ENCODE data around the gene CCDC24.

The CCDC24 gene

DNA sequence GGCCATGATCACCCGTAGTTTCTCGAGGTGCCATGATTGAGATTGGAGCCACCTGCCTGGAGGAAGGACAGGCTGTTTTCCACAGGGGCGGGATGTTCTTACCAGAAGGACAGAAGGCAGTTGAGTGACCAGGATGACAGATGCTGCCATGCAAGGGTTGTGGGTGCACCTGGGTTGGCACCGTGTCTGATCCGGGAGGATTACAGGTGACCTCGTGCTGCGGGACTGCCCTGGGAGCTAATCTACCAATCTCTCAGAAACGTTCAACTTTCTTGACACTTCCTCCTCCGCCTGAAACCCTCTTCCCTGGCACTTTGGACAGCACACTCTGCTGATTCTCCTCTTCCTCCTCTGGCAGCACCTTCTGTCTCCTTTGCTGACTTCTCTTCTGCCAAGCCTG, 53.7 kb downstream of the CCDC24 start:
- no peak for DNase-seq

All from kidney glomerular epithelial cell (primary cell).